ELF-1 (cell line): Measurements from ENCODE around the gene KLF5.

Experiments used
- DNase-seq: peaks from one replicate; pipeline ENCODE4 v3.0.0-alpha.2; 2016; ENCODE audit warnings: low read depth, low spot score

The KLF5 gene

DNA sequence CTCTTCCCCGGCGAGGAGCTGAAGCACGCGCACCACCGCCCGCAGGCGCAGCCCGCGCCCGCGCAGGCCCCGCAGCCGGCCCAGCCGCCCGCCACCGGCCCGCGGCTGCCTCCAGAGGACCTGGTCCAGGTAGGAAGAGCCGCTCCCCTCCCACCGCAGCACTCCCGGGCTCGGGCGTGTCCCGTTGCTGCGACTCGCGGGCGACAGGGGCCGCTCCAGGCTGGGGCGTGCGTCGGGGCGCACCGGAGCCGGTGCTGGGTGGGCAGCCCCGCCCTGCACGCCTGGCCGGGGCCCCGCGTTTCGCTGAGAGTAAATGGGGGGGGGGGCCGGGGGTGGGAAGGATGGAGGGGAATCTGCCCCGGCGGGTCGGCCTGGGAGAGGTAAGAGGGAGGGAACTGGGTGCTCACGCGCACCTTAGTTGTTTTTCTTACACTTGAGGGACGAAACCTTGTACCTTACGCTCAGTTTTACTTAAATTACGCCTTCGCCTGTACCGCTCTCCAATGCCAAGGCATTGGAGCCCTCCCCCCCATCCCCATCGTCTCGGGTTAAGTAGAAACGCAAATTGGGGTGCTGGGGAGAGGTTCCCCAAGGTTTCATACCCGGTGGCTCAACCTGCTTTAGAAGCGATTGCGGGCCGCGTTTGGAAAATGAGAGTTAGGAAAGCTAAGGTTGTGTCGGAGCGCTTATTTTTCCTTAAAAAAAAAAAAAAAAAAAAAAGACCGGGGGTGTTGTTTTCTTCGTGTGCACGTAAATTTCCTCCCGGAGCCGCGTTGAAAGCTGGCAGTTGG, 850 bp downstream of the KLF5 start:
- peak; percentile 67 for DNase-seq

DNA sequence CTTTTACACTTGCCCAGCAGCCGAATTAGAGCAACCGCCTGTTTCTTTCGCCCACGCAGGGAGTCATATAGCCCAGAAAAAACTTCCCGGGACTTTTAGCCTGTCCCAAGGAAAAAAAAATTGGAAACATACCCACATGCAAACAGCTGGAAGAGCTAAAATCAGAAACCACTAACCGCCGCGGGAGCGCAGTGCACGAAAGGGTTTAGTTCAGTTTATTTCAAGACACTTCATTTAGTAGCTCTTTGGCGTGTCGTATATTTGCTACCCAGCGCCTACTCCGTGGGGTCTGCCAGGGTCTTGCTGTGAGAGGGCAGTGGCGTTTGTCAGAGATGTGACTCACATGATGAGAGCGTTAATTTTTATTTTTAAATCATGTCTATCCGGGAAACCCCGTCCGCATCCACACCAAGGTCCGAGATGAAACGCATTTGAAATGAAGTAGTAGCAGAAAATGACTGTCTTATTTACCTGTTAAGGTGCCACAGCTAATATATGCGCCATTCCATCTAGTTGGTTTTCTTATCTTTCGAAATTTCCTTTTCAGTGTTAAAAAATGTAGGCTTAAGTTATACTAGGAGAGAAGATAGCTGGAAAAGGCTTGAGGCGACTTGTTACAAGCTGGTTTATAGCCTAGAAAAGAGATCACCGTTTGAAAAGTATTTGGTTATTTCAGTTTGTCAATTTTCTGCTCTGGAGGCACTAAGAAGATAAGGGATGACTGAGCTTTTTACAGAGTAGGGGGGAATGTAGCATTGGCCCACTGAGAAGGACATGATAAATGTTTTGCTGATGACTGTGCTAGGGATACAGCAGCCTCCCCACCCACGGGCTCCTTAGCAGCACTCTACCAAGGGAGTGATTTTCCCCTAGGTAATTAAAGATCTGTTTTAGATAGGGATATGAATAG, 1.7 kb downstream of the KLF5 start:
- DNase-seq, result no peak

- no peak for DNase-seq
Observed at GRCh38 chr13:73061473-73061872, 2.7 kb downstream of the KLF5 start.

- no peak for DNase-seq
Observed at GRCh38 chr13:73061876-73062275, 3.1 kb downstream of the KLF5 start.

- peak; percentile 14 for DNase-seq
Observed at GRCh38 chr13:73062468-73062867, 3.7 kb downstream of the KLF5 start.

GRCh38 chr13:73063166-73063565, 4.4 kb downstream of the KLF5 start:
- DNase-seq, result no peak

DNA sequence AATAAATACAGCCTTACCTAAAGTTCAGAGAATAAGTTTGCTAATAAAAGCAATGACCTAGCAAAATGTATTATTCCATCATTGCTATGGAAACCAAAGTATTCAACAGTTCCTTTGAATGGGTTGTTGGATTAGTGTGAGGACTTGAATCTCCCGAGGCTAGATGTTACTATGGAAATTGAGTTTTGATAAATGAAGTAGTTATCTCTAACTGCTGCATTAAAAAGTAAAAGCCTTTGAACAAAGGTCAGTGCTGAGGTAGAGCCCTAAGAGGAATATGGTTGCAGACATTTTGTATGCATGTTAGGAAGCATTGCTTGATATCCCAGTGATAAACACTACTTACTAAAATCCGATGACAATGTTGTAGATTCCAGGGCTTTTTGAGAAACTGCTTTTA, 6.2 kb downstream of the KLF5 start:
- no peak for DNase-seq

DNA sequence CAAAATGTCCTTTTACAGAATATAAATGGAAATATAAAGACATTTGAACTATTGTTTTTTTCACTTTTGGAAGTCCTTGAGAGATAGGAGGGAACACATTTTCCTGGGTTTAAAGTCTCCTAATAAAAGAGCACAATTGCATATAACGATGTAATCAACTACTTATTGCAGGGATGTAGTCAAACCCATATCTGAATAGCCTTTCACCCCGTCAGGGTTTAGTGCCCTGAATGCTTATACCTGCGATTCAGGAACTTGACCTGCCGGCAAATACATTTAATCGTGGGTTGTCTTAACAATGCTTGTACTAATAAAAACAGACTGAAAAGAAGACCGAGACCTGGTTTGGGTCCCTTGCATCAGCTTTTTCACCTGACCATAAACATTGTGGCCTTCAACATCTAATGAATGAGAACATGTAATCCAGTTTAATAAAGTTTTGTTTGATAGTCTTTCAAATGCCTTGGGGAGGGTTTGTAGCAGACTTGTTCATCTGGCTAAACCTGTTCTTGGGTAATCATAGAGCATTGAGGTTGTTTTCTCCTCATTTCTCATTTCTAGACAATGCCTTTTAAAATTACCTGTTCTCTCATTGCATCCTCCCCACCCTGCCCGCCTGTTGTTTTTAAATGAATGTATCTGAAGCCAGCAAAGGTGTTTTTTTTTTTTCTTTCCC, 7.0 kb downstream of the KLF5 start:
- peak; percentile 44 for DNase-seq

GRCh38 chr13:73069206-73069805, 10.5 kb downstream of the KLF5 start:
- DNase-seq, result no peak

DNA sequence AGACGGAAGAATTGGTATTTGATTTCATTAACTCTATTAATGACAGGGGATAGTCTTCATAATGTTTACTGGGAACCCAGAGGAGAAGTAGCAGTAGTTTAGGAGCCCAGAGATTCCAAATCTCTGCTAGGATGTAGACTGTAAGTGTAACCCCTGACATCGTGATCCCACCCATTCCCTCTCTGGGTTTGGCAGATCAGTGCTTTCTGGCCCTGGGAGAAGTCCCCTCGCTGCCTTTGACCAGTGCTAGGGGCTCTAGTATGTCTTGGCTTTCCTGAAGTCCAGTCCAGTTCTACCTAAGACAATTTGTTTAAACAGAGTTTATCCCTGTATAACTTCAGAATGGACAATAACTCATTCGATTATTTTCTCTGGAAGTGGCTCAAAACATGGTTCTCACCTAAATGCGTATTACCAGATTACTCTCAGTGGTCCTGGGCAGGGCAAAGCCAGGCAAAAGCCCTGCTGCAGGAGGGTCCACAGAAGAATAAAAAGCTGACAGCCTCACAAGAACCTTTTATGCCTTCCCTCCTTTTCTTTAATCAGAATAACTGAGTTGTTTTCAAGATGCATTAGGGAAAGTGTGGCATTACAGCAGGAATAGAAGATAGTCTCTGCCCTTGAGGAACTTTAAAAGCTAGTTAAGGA, 11.8 kb downstream of the KLF5 start:
- no peak for DNase-seq

GRCh38 chr13:73072239-73072900, 13.6 kb downstream of the KLF5 start:
- no peak for DNase-seq

- DNase-seq, result no peak
Observed at GRCh38 chr13:73073050-73073449, 14.2 kb downstream of the KLF5 start.

DNA sequence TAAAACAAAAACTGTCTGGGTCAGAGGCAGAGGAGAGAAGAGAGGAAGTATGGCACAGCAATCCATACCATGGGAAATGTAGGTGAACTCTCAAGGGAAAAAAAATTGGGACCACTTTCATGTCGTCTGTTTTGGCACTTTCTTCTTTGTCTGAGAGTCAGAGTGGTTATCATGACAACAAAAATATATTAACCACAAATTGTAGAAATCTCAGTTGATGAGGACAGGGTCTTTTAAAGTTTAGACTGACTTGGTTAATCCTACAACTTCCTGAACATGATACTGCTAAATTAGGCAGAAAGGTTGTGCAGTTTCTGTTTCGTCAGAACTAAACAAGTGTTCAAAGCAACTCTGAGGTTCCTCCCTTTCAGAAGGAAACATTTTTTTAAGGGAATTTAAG, 15.2 kb downstream of the KLF5 start:
- DNase-seq, result no peak

DNA sequence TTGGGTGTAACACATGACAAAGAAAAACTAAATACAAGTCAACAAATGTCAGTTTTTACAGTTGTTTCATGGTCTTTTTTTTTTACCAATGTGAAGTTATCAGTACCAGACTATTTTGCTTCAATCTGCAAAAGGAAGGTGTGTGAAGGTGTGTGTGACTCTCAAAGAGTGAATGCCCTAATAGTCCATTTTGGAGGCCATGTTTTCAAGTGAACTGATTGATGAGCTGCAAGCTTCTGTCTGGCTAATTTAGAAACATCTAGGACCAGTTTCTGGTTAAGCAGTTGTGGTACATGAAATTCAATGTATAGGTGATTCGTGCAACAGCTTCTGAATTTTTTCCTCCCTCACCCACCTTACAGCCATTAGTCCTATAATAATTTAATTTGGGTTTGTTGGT, 16.1 kb downstream of the KLF5 start:
- no peak for DNase-seq

DNA sequence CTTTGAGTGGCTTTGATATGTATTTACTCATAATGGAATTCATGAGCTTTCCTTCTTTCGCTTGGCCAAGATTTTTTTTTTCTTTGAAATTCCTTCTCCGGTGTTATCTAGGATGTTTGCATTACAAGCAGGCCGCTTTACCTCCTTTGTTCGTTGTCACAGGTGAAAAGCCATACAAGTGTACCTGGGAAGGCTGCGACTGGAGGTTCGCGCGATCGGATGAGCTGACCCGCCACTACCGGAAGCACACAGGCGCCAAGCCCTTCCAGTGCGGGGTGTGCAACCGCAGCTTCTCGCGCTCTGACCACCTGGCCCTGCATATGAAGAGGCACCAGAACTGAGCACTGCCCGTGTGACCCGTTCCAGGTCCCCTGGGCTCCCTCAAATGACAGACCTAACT, 16.7 kb downstream of the KLF5 start:
- DNase-seq, result peak; percentile 75

DNA sequence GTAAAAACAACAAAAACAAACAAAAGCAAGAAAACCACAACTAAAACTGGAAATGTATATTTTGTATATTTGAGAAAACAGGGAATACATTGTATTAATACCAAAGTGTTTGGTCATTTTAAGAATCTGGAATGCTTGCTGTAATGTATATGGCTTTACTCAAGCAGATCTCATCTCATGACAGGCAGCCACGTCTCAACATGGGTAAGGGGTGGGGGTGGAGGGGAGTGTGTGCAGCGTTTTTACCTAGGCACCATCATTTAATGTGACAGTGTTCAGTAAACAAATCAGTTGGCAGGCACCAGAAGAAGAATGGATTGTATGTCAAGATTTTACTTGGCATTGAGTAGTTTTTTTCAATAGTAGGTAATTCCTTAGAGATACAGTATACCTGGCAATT, 17.1 kb downstream of the KLF5 start:
- no peak for DNase-seq

DNA sequence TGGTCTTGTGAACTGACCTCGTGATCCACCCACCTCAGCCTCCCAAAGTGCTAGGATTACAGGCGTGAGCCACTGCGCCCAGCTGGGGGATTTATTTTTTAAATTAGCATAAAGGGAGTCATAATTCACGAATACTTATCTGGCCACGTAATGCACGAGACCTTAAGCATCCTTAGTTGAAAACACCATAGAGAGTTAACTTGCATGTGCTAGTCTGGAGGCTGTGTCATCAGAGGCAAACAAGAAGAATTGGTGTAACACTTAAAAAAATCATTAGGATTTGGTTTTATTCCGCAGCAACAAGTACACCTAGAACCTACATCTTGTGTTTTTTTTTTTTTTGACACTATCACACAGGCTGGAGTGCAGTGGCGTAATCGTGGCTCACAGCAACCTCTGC, 19.1 kb downstream of the KLF5 start:
- no peak for DNase-seq

DNA sequence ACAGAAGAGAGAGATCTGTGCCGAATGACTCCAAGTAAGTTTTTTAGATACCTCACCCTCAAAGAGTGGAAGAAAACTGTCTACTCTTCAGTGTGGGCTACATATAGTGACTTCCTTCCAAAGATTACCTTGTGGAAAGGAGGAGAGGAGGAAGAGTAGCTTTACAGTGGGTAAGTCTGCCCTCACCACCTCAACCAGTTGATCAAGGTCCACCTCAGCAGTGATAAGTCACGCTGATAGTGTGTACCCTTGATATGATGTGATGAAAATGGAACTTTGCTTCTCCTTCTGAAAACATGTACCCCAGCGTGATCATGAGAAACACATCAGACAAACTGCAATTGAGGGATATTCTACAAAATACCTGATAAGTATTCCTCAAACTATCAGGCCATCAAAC, 20.6 kb downstream of the KLF5 start:
- DNase-seq, result no peak

- no peak for DNase-seq
Observed at GRCh38 chr13:73081256-73081915, 22.6 kb downstream of the KLF5 start.

GRCh38 chr13:73082471-73082870, 23.7 kb downstream of the KLF5 start:
- no peak for DNase-seq
